Naive thymus-derived CD8-positive, alpha-beta T cell (primary cell): ENCODE measurements around the gene LARGE1. TPM values are rescaled to one million over a fixed set of nuclear protein-coding genes. Genes with fewer than 3 reads are reported as not detected.

Source experiments
- ATAC-seq, 2 donors: fragments of 150-1000 bp; cut with Tn5 transposase in 1 of 2; sonication (Bioruptor Pico), chemical (Tn5 transposase) in 1 of 2; 1 replicate in 1 of 2; 2 replicates in 1 of 2; pipeline ENCODE4 v1.10.0; 2021; ENCODE audit warnings: mild to moderate bottlenecking in 2 of 2, moderate library complexity in 2 of 2
- POLR2A ChIA-PET: fragments of 350-600 bp; sonication (Branson Sonifier 250); formaldehyde crosslinking; loops from one replicate; lab custom pipeline; 2021; ENCODE audit warnings: antibody characterized with exemption; lab: Charles Lee
- DNase-seq, 10 donors: peaks; one replicate each; pipeline versions ENCODE4 v3.0.0 to v3.0.0-alpha.2; 2020 to 2022
- H3K27ac Mint-ChIP-seq, 10 donors: one replicate each; pipeline ENCODE4 v1.8.0; 2020 to 2022; ENCODE audit warnings: mild to moderate bottlenecking in 10 of 10, mixed read lengths in 10 of 10, moderate library complexity in 4 of 10, inconsistent platforms in 1 of 10
- H3K27me3 Mint-ChIP-seq, 5 donors: one replicate each; pipeline ENCODE4 v1.8.0; 2021 to 2022; ENCODE audit warnings: mixed read lengths in 5 of 5
- H3K36me3 Mint-ChIP-seq, 3 donors: one replicate each; pipeline ENCODE4 v1.8.0; 2020 to 2022; ENCODE audit warnings: mixed read lengths in 3 of 3, mild to moderate bottlenecking in 2 of 3, inconsistent platforms in 1 of 3
- H3K4me1 Mint-ChIP-seq, 4 donors: one replicate each; pipeline ENCODE4 v1.8.0; 2021 to 2022; ENCODE audit warnings: mixed read lengths in 4 of 4
- H3K4me3 Mint-ChIP-seq, 10 donors: one replicate each; pipeline ENCODE4 v1.8.0; 2020 to 2022; ENCODE audit warnings: mild to moderate bottlenecking in 10 of 10, mixed read lengths in 10 of 10, moderate library complexity in 6 of 10, inconsistent platforms in 1 of 10
- H3K9me3 Mint-ChIP-seq, 9 donors: one replicate each; pipeline ENCODE4 v1.8.0; 2020 to 2022; ENCODE audit warnings: mixed read lengths in 9 of 9, mild to moderate bottlenecking in 3 of 9, inconsistent platforms in 1 of 9, moderate library complexity in 1 of 9
- polyA plus RNA-seq, 3 donors: library from polyadenylated mRNA; unstranded; fragments of 300-500 nt; fragmentation: Illumina TruSeq; gene quantifications; one replicate each; pipeline ENCODE4 v1.2.3, GENCODE V29; 2021
- total RNA-seq, 8 experiments: library from RNA in 2 of 8; stranded (reverse) in 2 of 8; gene quantifications; one replicate each; pipeline ENCODE4 v1.2.3 and lab custom pipeline; 2021 to 2026

LARGE1 gene
- total and polyA plus RNA-seq, 5 experiments from 2014 or later: 0.07 to 3.0 (median 2.6) TPM; not detected in 2

GRCh38 chr22:33487041-33487716 is 433.1 kb downstream of the LARGE1 start:
- Mint-ChIP-seq H3K27me3 (peaks cover 0 to 5% (median 4%) of the 10 kb centered on the region in 5 donors), H3K36me3 (no peaks in the 10 kb centered on the region), H3K4me1 (peaks cover 0 to 7% (median 3%) of the 10 kb centered on the region in 4 donors), H3K27ac (no peak overlapping the region), H3K9me3 (peaks cover 0 to 14% (median 4%) of the 10 kb centered on the region in 9 donors), H3K4me3 (no peak overlapping the region)
- DNase-seq (no peak), ATAC-seq (no peak)
- POLR2A ChIA-PET: no interaction called here

GRCh38 chr22:33481550-33481949 is 438.7 kb downstream of the LARGE1 start:
- no peaks in the 10 kb centered on the region for H3K36me3 Mint-ChIP-seq
- POLR2A ChIA-PET: no interaction called here
- DNase-seq: no peak
- no peak for ATAC-seq
- no peak overlapping the region for H3K4me3 Mint-ChIP-seq
- no peaks in the 10 kb centered on the region for H3K4me1 Mint-ChIP-seq
- peaks cover 0 to 4% (median 0%) of the 10 kb centered on the region in 9 donors for H3K9me3 Mint-ChIP-seq
- no peak overlapping the region for H3K27ac Mint-ChIP-seq
- H3K27me3 Mint-ChIP-seq: peaks cover 0 to 5% (median 4%) of the 10 kb centered on the region in 5 donors

- Mint-ChIP-seq H3K36me3 (no peaks in the 10 kb centered on the region), H3K27me3 (peaks cover 0 to 2% (median 0%) of the 10 kb centered on the region in 5 donors), H3K4me1 (no peaks in the 10 kb centered on the region)
Observed at GRCh38 chr22:33477120-33478111, 442.9 kb downstream of the LARGE1 start.

GRCh38 chr22:33476716-33477115 is 443.6 kb downstream of the LARGE1 start:
- DNase-seq: no peak
- H3K4me3 Mint-ChIP-seq: no peak overlapping the region
- ATAC-seq: no peak
- POLR2A ChIA-PET: no interaction called here
- H3K27ac Mint-ChIP-seq: no peak overlapping the region
- peaks cover 0 to 7% (median 0%) of the 10 kb centered on the region in 9 donors for H3K9me3 Mint-ChIP-seq
- no peaks in the 10 kb centered on the region for H3K36me3 Mint-ChIP-seq
- H3K4me1 Mint-ChIP-seq: no peaks in the 10 kb centered on the region
- peaks cover 0 to 2% (median 0%) of the 10 kb centered on the region in 5 donors for H3K27me3 Mint-ChIP-seq

More at GRCh38 chr22:33477120-33478111, 442.9 kb downstream of the LARGE1 start:
- no peak for DNase-seq
- no peak for ATAC-seq
- Mint-ChIP-seq H3K27ac (no peak overlapping the region), H3K9me3 (peaks cover 0 to 7% (median 0%) of the 10 kb centered on the region in 9 donors), H3K4me3 (no peak overlapping the region)
- POLR2A ChIA-PET: no interaction called here

GRCh38 chr22:33476206-33476605 is 444.1 kb downstream of the LARGE1 start:
- POLR2A ChIA-PET: no interaction called here
- Mint-ChIP-seq H3K4me3 (no peak overlapping the region), H3K36me3 (no peaks in the 10 kb centered on the region), H3K9me3 (peaks cover 0 to 7% (median 0%) of the 10 kb centered on the region in 9 donors), H3K27ac (no peak overlapping the region), H3K4me1 (no peaks in the 10 kb centered on the region), H3K27me3 (peaks cover 0 to 2% (median 0%) of the 10 kb centered on the region in 5 donors)
- DNase-seq (no peak), ATAC-seq (no peak)

GRCh38 chr22:33474587-33474986 is 445.7 kb downstream of the LARGE1 start:
- peaks cover 0 to 16% (median 3%) of the 10 kb centered on the region in 9 donors for H3K9me3 Mint-ChIP-seq
- no peak overlapping the region for H3K4me3 Mint-ChIP-seq
- POLR2A ChIA-PET: no interaction called here
- no peak for DNase-seq
- H3K27ac Mint-ChIP-seq: no peak overlapping the region
- no peaks in the 10 kb centered on the region for H3K4me1 Mint-ChIP-seq
- no peaks in the 10 kb centered on the region for H3K36me3 Mint-ChIP-seq
- ATAC-seq: no peak
- peaks cover 0 to 2% (median 0%) of the 10 kb centered on the region in 5 donors for H3K27me3 Mint-ChIP-seq

GRCh38 chr22:33472462-33473344 is 447.6 kb downstream of the LARGE1 start:
- Mint-ChIP-seq H3K27ac (no peak overlapping the region), H3K27me3 (peaks cover 0 to 6% (median 0%) of the 10 kb centered on the region in 5 donors), H3K36me3 (no peaks in the 10 kb centered on the region), H3K4me3 (no peak overlapping the region), H3K9me3 (peaks cover 0 to 23% (median 3%) of the 10 kb centered on the region in 9 donors), H3K4me1 (no peaks in the 10 kb centered on the region)
- ATAC-seq (no peak), DNase-seq (no peak)
- POLR2A ChIA-PET: no interaction called here

GRCh38 chr22:33470456-33470855 is 449.8 kb downstream of the LARGE1 start:
- no peak for ATAC-seq
- H3K9me3 Mint-ChIP-seq: peaks cover 0 to 23% (median 3%) of the 10 kb centered on the region in 9 donors
- H3K27me3 Mint-ChIP-seq: peaks cover 0 to 6% (median 0%) of the 10 kb centered on the region in 5 donors
- H3K4me1 Mint-ChIP-seq: no peaks in the 10 kb centered on the region
- POLR2A ChIA-PET: interaction anchor here (0.6 kb wide), 1 partner anchor 198 kb away, joined by 4 read pairs; no protein-coding TSS in a partner anchor
- H3K36me3 Mint-ChIP-seq: no peaks in the 10 kb centered on the region
- H3K27ac Mint-ChIP-seq: no peak overlapping the region
- no peak overlapping the region for H3K4me3 Mint-ChIP-seq
- no peak for DNase-seq

- no peak overlapping the region for H3K27ac Mint-ChIP-seq
- no peaks in the 10 kb centered on the region for H3K36me3 Mint-ChIP-seq
- POLR2A ChIA-PET: no interaction called here
- peaks cover 0 to 23% (median 4%) of the 10 kb centered on the region in 9 donors for H3K9me3 Mint-ChIP-seq
- ATAC-seq: no peak
- H3K4me1 Mint-ChIP-seq: no peaks in the 10 kb centered on the region
- peaks cover 0 to 6% (median 0%) of the 10 kb centered on the region in 5 donors for H3K27me3 Mint-ChIP-seq
- no peak for DNase-seq
- no peak overlapping the region for H3K4me3 Mint-ChIP-seq
Observed at GRCh38 chr22:33467620-33468095, 452.6 kb downstream of the LARGE1 start.

GRCh38 chr22:33467080-33467479 is 453.2 kb downstream of the LARGE1 start:
- H3K4me3 Mint-ChIP-seq: no peak overlapping the region
- peaks cover under 1 to 23% (median 6%) of the 10 kb centered on the region in 9 donors for H3K9me3 Mint-ChIP-seq
- ATAC-seq (no peak), DNase-seq (no peak)
- H3K4me1 Mint-ChIP-seq: no peaks in the 10 kb centered on the region
- POLR2A ChIA-PET: no interaction called here
- peaks cover 0 to 6% (median 0%) of the 10 kb centered on the region in 5 donors for H3K27me3 Mint-ChIP-seq
- H3K27ac Mint-ChIP-seq: no peak overlapping the region
- H3K36me3 Mint-ChIP-seq: no peaks in the 10 kb centered on the region

- Mint-ChIP-seq H3K27ac (no peak overlapping the region), H3K4me3 (no peak overlapping the region), H3K27me3 (peaks cover 0 to 6% (median 0%) of the 10 kb centered on the region in 5 donors), H3K4me1 (no peaks in the 10 kb centered on the region), H3K36me3 (peaks cover 0 to 8% (median 0%) of the 10 kb centered on the region in 3 donors), H3K9me3 (peaks cover 2 to 22% (median 10%) of the 10 kb centered on the region in 9 donors)
- POLR2A ChIA-PET: no interaction called here
- no peak for ATAC-seq
- no peak for DNase-seq
Observed at GRCh38 chr22:33465554-33465953, 454.7 kb downstream of the LARGE1 start.

- no peak overlapping the region for H3K4me3 Mint-ChIP-seq
- DNase-seq: no peak
Observed at GRCh38 chr22:33464698-33465097, 455.6 kb downstream of the LARGE1 start.

More at GRCh38 chr22:33464698-33465097, 455.6 kb downstream of the LARGE1 start:
- no peak overlapping the region for H3K27ac Mint-ChIP-seq
- H3K36me3 Mint-ChIP-seq: peaks cover 0 to 8% (median 0%) of the 10 kb centered on the region in 3 donors
- no peaks in the 10 kb centered on the region for H3K4me1 Mint-ChIP-seq
- peaks cover 0 to 26% (median 11%) of the 10 kb centered on the region in 9 donors for H3K9me3 Mint-ChIP-seq
- peaks cover 0 to 6% (median 0%) of the 10 kb centered on the region in 5 donors for H3K27me3 Mint-ChIP-seq
- POLR2A ChIA-PET: no interaction called here
- no peak for ATAC-seq
